Posterior cingulate gyrus (tissue), 11 donors: ENCODE data around the gene VWA3A.
A peak's percentile ranks its signal among the peaks of the same experiment; 100 is the strongest.
"Not testable (repeated sequence)": the region's sequence is repeated elsewhere in the genome, so short reads cannot be mapped to it uniquely, and the experiment has no call there.

Experiments used
- DNase-seq, 10 donors: peaks; one replicate each; pipeline versions ENCODE4 v3.0.0 to v3.0.0-alpha.2; 2020 to 2021; ENCODE audit warnings: mixed read lengths in 3 of 10
- intact Hi-C: fragments of 100-400 bp; cut with DNase I; formaldehyde crosslinking; loops from one replicate; pipeline ENCODE4 v1.15.1; 2023

VWA3A gene

GRCh38 chr16:22092143-22092933 is at the start of gene VWA3A:
VWA3A (plus strand) TSS chr16:22092541; CDS start chr16:22092638, 97 bp downstream.
- peak; percentile 16 to 93 (median 51) for DNase-seq
- intact Hi-C loops = no loop called here

GRCh38 chr16:22043882-22044281 is 48.5 kb upstream of the VWA3A start:
- DNase-seq, intact Hi-C loops: not testable (repeated sequence)

GRCh38 chr16:22045888-22046287 is 46.5 kb upstream of the VWA3A start:
- DNase-seq, intact Hi-C loops: not testable (repeated sequence)

GRCh38 chr16:22050963-22051362 is 41.4 kb upstream of the VWA3A start:
- intact Hi-C loops = no loop called here
- DNase-seq = peak in 1 of 10 donors; percentile 31

- intact Hi-C loops = no loop called here
- DNase-seq = peak in 1 of 10 donors; percentile 49
Measured at GRCh38 chr16:22052980-22053379, 39.4 kb upstream of the VWA3A start.

- intact Hi-C loops = no loop called here
- DNase-seq = no peak
Measured at GRCh38 chr16:22053921-22054341, 38.4 kb upstream of the VWA3A start.

GRCh38 chr16:22054847-22055590 is 37.3 kb upstream of the VWA3A start:
- DNase-seq = no peak
- intact Hi-C loops = no loop called here

- no peak for DNase-seq
- intact Hi-C loops = no loop called here
Measured at GRCh38 chr16:22055881-22056280, 36.5 kb upstream of the VWA3A start.

GRCh38 chr16:22063888-22064467 is 28.4 kb upstream of the VWA3A start:
- no peak for DNase-seq
- intact Hi-C loops = no loop called here

GRCh38 chr16:22065252-22065651 is 27.1 kb upstream of the VWA3A start:
- intact Hi-C loops = no loop called here
- DNase-seq = no peak

GRCh38 chr16:22070361-22071330 is 21.7 kb upstream of the VWA3A start:
- intact Hi-C loops = no loop called here
- no peak for DNase-seq

GRCh38 chr16:22071331-22071910 is 20.9 kb upstream of the VWA3A start:
- DNase-seq = no peak

GRCh38 chr16:22073350-22073749 is 19.0 kb upstream of the VWA3A start:
- intact Hi-C loops = no loop called here

More at GRCh38 chr16:22071331-22071910, 20.9 kb upstream of the VWA3A start:
- intact Hi-C loops = no loop called here

GRCh38 chr16:22075043-22075757 is 17.1 kb upstream of the VWA3A start:
- intact Hi-C loops = no loop called here
- DNase-seq = peak in 1 of 10 donors; percentile 81

More at GRCh38 chr16:22073350-22073749, 19.0 kb upstream of the VWA3A start:
- DNase-seq = no peak

- intact Hi-C loops = no loop called here
- DNase-seq = no peak
Measured at GRCh38 chr16:22075776-22076175, 16.6 kb upstream of the VWA3A start.

- peak in 7 of 10 donors; percentile 41 to 92 (median 63) for DNase-seq
- intact Hi-C loops = loop anchor here (2.0 kb wide), 1 partner anchor 77 kb away; the partner anchor contains the start of gene PDZD9
Measured at GRCh38 chr16:22077700-22078313, 14.5 kb upstream of the VWA3A start.

- intact Hi-C loops = loop anchor here (2.0 kb wide), 1 partner anchor 78 kb away; the partner anchor contains the start of gene PDZD9
- no peak for DNase-seq
Measured at GRCh38 chr16:22078656-22079055, 13.7 kb upstream of the VWA3A start.

GRCh38 chr16:22081050-22081449 is 11.3 kb upstream of the VWA3A start:
- DNase-seq = no peak
- intact Hi-C loops = no loop called here
